ENCODE results near the gene C19orf38.

C19orf38 gene

GRCh38 chr19:10858204-10858828, 10.1 kb downstream of the C19orf38 start:
- TF ChIP-seq, protein P1, sequence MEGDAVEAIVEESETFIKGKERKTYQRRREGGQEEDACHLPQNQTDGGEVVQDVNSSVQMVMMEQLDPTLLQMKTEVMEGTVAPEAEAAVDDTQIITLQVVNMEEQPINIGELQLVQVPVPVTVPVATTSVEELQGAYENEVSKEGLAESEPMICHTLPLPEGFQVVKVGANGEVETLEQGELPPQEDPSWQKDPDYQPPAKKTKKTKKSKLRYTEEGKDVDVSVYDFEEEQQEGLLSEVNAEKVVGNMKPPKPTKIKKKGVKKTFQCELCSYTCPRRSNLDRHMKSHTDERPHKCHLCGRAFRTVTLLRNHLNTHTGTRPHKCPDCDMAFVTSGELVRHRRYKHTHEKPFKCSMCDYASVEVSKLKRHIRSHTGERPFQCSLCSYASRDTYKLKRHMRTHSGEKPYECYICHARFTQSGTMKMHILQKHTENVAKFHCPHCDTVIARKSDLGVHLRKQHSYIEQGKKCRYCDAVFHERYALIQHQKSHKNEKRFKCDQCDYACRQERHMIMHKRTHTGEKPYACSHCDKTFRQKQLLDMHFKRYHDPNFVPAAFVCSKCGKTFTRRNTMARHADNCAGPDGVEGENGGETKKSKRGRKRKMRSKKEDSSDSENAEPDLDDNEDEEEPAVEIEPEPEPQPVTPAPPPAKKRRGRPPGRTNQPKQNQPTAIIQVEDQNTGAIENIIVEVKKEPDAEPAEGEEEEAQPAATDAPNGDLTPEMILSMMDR (IDR thresholded peaks at IDR 0.05; ENCODE audit: control insufficient read depth, insufficient read depth, low read depth, low read length, missing control alignments): peak; percentile 83
- H3K4me3 ChIP-seq (ENCODE audit: control insufficient read depth, low read depth, low read length): no peak overlapping the region
- DNase-seq (ENCODE audit: low read depth): no peak

GRCh38 chr19:10861103-10861651, 13.0 kb downstream of the C19orf38 start:
- TF ChIP-seq, protein P1 (IDR thresholded peaks at IDR 0.05; ENCODE audit: control insufficient read depth, insufficient read depth, low read depth, low read length, missing control alignments): peak; percentile 61
- no peak for DNase-seq (ENCODE audit: low read depth)

GRCh38 chr19:10862561-10863106, 14.4 kb downstream of the C19orf38 start:
- no peak overlapping the region for H3K4me3 ChIP-seq (ENCODE audit: control insufficient read depth, low read depth, low read length)
- TF ChIP-seq, protein P1 (IDR thresholded peaks at IDR 0.05; ENCODE audit: control insufficient read depth, insufficient read depth, low read depth, low read length, missing control alignments): no peak
- no peak for DNase-seq (ENCODE audit: low read depth)

More at GRCh38 chr19:10861103-10861651, 13.0 kb downstream of the C19orf38 start:
- no peak overlapping the region for H3K4me3 ChIP-seq (ENCODE audit: control insufficient read depth, low read depth, low read length)

DNA sequence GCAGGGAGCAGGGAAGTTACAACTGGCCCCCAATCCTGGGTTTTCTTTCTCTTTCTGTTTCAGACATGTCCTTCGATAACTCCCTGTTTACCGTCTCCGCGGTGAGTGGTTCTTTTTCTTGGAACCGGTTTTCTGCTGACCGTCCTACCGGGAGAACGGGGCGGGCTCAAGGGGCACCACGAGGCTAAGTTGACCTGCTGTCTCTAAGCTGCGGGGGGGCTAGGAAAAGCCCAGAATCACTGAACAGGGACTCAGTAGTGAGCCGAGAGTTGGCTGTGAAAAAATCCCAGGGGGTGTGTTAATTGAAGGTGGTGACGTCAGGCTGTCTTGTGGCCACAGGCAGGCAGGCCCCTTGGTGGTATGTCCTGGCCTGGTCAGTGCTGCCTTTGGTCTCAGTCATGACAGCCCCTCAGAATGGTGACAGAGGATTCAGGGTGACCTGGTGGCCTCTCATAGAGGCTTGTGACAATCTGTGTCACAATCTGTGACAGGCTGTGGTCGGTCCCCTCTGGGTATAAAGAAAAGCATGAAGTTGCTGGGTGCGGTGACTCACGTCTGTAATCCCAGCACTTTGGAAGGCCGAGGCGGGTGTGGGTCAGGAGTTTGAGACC, 15.0 kb downstream of the C19orf38 start:
- no peak overlapping the region for H3K4me3 ChIP-seq (ENCODE audit: control insufficient read depth, low read depth, low read length)
- TF ChIP-seq, protein P1 (IDR thresholded peaks at IDR 0.05; ENCODE audit: control insufficient read depth, insufficient read depth, low read depth, low read length, missing control alignments): no peak
- DNase-seq (ENCODE audit: low read depth): no peak

DNA sequence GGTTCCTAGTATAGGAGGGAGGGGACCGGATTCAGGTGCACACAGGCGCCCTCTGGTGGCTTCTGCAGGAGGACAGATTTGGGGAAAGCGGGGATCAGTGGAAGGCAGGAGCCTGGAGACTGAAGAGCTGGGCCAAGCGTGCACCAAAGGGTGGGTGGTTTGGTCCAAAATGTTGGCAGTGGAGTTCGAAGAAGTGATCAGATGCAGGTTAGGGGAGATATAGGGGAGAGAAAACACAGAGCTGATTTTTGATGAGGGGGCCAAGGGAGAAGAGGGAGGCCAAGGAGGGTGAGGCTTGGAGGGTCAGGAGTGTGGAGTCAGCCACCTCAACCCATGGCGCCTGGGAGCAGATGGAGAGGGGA, 16.3 kb downstream of the C19orf38 start:
- TF ChIP-seq, protein P1 (IDR thresholded peaks at IDR 0.05; ENCODE audit: control insufficient read depth, insufficient read depth, low read depth, low read length, missing control alignments): peak; percentile 97
- H3K4me3 ChIP-seq (ENCODE audit: control insufficient read depth, low read depth, low read length): no peak overlapping the region
- DNase-seq (ENCODE audit: low read depth): no peak

DNA sequence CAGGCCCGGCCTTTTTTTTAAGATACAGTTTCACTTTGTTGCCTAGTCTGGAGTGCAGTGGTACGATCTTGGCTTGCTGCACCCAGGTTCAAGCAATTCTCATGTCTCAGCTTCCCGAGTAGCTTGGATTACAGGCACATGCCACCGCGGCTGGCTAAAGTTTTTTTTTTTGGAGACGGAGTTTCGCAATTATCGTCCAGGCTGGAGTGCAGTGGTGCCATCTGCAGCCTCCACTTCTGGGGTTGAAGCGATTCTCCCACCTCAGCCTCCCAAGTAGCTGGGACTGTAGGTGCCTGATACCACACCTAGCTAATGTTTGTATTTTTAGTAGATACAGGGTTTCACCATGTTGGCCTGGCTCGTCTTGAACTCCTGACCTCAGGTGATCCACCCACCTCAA, 18.3 kb downstream of the C19orf38 start:
- TF ChIP-seq, protein P1 (IDR thresholded peaks at IDR 0.05; ENCODE audit: control insufficient read depth, insufficient read depth, low read depth, low read length, missing control alignments): no peak
- DNase-seq (ENCODE audit: low read depth): no peak
- H3K4me3 ChIP-seq (ENCODE audit: control insufficient read depth, low read depth, low read length): no peak overlapping the region

All from AG09309 (cell line).